GM19035 (cell line): ENCODE data around the gene FERD3L.

Source experiments
- ATAC-seq: cut with Tn5 transposase; IDR thresholded peaks from one replicate; pipeline ENCODE4 v1.9.1; 2021; ENCODE audit not compliant: unreplicated experiment

The FERD3L gene

DNA sequence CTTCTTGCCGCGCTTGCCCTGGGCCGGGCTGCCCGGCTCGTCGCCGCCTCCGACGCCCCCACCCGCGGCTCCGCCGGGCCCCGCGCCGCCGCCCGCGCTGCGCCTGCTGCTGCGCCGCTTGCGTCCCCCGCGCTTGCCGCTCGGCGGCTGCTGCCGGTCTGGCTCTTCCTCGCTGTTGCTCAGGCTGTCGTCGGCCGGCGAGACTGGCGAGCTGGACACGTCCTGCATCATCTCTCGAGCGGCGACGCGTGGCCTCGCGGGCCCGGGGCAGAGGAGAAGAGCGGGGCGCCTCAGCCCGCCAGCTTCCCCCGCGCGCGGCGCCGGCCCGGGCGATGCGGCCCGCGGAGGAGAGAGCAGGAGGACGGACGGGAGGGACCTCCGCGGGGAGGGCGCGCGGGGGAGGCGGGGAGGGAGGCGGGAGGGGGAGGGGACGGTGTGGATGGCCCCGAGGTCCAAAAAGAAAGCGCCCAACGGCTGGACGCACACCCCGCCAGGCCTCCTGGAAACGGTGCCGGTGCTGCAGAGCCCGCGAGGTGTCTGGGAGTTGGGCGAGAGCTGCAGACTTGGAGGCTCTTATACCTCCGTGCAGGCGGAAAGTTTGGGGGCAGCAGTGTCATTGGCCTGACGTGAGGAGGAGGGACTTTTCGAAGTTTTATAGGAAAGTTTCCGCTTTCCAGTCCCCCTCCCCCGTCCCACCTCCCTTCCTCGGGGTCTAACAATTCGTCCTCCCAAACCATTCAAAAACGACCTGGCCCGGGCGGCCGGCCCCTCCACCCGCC, 27.9 kb downstream of the FERD3L start, which contains the start of gene TWIST1:
Gene TWIST1, minus strand, starts transcription at position 546 of the 779 bp plus-strand sequence. Its CDS starts 315 bp downstream, at position 231.
- ATAC-seq = peak; percentile 53

DNA sequence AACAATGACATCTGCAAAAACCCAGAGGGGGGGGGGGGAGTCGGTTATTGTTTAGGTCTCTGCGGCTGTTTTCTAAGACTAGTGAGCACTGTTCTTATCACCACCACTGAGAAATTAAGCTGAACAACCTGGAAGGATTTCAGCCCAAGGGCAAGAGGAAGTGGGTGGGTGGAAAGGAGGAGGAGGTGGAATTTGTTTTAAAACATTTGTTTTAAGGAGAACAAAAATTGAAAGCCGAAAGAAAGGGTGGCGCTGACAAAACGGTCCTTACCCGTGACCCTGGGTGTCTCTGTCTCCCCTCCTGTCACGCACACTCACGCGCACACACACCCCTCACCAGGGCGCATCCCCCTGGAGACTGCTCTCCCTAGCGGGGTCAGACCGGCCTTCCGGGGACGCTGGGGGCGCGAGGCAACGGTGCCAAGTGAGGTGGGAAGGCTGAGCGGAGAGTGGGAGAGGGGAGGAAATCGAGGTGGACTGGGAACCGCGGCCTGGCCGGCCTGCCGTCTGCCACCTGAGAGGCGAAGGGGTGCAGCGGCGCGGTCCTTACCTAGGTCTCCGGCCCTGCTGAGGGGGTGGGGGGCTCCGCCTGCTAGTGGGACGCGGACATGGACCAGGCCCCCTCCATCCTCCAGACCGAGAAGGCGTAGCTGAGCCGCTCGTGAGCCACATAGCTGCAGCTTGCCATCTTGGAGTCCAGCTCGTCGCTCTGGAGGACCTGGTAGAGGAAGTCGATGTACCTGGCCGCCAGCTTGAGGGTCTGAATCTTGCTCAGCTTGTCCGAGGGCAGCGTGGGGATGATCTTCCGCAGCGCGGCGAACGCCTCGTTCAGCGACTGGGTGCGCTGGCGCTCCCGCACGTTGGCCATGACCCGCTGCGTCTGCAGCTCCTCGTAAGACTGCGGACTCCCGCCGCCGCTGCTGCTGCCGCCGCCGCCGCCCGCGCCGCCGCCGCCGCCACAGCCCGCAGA, 28.8 kb downstream of the FERD3L start:
- ATAC-seq = peak; percentile 33

DNA sequence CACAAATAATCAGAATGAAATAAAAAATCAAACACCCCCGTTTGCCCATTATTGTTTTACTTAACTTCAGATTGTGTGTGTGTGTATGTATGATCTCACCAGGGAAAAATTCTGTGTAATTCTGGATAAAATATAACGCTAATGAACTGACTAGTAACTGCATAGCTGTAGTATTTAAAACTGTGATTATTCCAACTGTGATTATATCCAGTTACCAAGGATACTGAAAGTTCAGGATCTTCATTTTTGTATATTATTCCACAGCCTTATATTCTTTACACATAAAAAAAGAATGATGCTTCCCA, 30.7 kb downstream of the FERD3L start:
- ATAC-seq = no peak

DNA sequence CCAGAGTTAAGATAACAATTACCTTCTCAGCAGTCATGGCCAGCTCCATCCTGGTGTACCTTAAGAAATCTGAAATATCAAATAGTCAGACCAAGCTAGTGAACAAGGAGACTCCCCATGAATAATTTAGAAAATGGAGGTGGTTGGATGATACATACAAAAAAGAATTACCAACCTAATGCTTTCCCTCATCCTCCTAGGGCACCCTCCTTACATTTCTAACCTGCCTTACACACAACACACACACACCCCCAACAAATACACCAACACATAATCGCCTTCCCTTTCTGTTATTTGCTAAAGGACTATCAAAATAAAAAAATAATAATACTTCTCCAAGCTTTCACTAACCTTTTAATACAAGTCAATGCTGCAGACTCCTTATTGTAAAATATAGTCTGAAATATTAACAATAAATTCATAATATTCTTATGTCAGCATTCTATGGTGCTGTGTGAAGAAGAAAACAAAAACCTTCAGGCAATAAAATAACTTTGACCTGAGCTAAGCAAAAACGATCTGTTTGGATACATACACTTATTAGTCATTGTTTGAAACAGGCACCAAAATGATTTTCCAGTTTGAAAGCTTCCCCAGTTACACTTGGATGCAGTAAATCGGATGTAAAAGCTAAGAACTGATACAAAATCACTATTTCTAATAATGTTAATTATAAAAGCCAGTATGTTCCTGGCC, 31.2 kb downstream of the FERD3L start:
- ATAC-seq = no peak

DNA sequence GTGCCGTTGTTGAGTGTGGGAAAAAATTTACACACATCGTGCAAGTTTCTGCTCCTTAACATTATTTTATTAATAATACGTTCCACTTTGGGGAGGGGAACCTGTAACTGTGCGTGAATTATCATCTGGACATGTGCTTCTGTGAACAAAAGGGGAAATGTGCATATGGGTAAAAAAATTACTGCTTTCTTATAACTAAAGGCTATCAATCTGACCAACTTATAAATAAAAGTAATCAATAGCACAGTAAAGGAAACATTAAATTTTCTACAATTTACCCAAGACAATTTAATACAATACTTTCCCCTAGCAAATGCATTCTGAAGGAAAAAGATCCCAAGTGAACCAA, 32.2 kb downstream of the FERD3L start:
- ATAC-seq = no peak

DNA sequence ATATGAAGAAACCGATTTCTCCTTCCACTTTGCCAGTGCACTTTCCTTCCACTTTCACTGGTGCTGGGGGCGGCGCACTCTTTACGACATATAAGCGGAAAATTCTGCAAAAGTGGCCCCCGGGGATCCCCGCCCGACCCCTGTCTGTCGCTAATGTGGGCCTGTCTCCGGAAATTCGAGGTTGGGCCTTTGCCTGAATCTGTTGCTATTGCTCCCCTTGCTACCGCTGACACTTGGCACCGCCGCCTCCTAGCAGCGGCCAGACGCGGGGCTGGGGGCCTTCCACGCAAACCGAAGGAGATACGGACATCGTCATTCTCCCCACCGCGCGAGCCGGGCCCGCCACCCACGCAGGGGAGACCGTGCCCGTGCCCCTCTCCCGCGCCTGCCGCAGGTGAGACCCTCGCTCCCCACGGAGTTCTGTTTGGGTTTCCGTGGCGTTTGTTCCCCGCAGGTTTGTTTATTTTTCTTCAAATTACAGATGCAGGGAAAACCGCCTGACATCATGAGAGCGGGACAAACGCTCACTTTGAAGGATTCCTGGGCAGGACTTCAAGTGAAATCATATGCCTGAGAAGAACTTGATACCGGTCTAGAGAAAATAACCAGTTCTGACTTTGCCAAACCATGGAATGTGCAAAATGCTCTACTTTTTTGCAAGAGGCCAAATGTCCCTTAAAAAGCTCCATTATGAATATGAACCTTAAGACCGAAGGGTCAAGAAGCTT, 32.8 kb downstream of the FERD3L start:
- no peak for ATAC-seq

DNA sequence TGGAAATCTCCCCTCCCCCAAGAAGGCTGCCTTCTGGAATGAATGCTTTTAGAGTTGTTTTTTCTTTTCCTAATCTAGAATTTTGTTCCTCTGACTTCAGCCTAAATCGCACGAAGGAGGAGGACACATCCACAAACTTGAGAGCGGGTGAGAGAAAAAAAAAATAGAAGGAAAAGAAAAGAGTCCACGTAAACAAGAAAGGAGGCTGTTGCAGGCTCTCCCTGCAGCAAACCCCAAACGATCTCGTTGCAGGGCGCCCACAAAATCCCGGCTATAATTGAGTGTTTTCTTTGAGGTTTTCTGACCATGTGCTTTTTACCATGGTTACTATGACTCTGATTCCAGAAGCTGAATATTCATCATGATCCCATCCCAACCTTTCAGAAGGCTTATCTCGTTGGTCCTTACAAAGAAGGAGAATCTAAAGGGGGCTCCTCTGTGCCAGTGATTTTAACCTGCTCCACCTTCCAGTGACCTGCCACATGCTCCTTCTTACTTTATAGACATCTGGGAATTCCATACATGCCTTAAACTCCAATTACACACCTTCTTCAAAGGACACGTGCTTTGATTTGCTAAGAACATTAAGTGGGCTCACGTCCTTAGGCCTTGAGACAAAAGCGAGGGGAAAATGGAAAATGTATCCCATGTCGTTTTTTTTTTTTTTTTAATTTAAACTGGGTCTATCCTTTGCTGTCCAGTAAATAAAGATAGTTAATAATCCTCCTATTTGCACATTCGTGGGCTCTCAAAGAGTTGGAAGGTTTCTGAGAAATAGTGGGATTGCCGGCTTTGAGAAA, 33.5 kb downstream of the FERD3L start:
- ATAC-seq = no peak

DNA sequence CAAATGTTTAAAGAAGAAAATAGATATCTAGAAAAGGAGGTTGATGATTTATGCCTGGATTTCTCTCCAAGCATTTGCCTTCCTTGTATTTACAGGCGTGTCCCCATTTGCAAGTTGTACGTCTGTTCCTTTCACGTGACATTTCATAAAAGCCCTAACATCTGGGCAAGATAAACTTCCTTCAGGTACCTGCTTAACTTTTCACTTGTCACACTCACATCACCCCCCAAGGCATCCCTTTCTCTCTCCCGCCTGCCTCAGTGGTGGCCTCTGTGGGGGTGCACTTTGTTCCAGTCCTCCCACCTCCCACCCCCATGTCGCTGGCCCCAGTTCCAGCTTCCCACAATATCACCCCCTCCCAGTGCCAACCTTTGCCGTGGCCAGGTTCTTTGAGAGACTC, 34.4 kb downstream of the FERD3L start:
- no peak for ATAC-seq

DNA sequence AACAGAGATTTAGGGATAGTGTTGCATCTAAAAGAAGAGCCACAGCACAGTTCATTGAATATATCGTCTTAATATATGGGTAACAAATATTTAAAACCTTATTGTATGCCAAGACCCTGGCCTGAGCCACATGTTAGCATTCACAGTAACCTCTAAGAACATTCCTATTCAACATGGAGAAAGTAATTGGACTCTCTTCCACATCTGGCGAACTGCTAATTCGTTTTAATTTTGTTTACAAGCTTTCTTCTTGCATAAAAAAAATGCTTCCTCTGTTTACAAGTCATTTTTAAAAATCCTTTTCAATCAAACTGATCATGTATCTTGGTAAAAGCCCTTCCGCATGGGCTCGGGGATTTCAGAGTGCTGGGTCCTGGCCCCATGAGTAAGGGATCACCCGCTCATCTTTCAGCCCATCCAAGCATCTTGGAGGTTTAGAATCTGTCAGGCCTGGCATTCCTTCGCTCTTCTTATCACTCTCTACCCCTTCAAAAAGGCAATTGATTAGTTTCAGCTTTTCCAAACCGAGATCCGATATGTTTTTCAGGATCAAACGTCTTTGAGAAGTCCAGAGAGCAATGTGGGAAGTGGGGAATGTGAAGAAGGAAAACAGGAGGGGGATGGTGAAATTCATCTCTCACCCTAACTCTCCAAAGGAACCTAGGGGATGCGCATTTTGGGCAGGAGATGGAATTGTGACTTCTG, 35.0 kb downstream of the FERD3L start:
- no peak for ATAC-seq

DNA sequence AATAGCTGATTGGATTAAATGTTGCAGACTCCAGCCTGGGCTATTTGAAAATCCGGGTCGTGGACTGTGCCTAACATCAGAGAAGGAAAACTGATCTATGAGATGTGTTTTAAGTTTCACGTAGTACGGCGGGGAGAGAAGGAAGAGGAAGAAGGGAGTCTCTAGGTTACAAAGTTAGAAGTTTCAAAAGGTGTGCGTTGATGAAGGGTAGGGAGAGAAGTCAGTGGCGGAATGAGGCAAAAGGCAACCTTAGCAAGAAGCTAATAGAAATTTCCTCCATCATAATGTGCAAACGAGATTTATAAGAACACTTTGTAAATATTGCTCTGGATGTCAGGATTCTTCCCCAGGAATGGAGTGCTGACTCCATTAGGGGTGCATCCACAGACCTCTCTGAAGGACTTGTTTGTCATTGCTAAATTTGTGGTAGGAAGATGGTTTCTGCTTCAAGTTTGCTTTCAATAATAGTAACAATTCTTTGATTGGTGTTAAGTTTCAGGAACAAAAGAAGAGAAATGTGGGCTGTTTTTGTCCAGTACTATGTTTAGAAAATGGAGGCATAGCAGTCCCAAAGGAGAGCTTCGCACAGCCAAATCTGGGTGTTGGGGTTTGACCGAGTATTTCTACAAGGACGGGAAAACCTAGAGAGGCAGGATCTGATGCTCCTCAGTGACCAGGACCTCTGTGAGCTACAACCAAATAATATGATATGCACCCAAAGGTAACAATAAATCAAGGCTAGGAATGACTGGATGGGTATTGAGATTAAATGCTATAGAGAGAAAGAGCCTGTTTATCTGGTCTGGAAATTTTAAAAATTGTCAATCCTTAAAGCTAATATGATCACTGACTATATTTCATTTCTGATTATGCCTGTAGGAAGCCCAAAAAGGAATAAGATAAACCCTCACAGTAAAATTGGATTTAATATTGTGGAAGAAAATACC, 35.9 kb downstream of the FERD3L start:
- no peak for ATAC-seq

DNA sequence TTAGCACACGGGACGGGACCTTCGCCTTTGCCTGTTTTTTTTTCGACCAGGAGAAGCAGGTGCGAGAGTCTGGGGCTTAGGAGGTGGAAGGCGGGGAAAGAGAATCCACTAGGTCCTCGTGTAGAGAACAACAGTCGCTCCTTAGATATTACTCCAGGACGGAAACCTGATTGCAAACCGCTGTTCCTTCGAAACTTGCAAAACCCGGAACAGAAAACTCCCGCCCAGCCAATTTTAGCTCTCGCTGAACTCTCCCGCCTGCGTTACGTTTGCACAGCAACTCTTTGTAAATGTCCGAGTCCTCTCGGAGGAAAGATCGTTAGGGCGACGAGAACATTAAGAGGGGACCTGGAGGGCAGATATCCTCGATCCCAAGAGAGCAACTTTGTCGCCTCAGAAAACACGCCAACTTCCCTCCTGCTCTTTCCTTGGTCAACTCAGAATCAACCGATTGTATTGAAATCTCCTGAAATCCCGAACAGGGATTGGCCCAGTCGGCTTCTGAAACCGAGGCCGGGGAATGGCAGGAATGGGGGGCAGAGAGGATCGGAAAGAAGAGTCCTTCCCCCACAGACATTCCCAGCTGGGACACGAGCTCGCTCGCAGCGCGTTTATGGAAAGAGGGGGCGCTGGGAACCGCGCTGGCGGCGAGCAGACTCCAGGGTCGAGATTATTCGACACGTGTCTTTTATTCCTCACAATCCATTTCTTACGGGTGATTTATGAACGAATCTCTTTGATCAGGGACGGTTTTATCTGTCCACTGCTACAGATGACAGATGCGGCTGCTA, 37.7 kb downstream of the FERD3L start:
- no peak for ATAC-seq

DNA sequence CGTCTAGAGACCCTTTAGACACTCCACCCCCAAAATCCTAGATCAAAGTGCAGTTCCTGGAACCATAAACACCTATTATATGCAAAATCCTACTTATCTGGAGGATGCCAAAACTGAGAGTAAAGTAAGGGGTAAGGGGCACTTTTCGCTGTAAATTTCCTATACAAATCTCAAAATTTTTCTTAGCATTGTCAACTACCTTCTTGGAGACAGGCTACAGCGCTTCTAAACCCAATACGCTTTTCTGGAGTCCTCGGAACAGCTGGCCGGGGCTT, 38.2 kb downstream of the FERD3L start:
- no peak for ATAC-seq

DNA sequence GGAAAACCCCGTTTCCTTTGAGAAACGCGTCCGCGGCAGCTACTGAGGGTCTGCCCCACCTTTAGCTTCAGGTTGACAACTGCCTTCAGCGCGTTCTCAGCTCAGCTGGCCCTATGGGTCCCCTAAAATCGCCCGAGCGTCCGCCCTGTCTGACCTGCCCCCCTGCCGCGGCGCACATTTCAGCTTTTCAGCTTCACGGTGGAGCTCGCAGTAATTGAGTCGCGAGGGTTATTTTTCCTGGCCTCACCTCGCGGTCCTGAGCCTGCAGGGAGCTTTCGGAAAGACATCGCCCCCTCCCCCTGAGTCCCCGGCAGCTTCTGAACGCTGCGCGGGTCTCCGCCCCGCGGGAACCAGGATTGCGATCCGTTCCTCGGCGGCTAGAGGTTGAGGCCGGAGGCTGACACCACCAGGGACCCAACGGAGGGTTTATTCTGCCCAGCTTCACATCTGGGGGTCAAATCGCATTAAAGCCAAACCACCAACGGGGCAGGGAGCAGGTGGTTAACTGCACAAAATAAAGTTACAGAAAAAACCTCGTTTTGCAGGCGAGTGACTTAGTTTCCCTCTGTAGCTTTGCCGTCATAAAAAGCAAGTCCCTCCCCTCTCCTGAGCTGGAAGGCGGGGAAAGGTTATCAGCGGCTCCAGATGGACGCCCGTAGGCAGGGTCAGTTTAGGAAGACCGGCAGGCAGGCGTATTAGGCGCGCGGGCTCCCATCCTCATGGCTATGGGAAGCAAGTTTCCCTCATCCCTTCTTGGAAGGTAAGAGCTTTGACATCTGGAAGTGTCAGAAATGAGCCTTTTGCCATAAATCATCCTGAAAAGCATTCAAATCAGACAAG, 38.8 kb downstream of the FERD3L start:
- no peak for ATAC-seq

DNA sequence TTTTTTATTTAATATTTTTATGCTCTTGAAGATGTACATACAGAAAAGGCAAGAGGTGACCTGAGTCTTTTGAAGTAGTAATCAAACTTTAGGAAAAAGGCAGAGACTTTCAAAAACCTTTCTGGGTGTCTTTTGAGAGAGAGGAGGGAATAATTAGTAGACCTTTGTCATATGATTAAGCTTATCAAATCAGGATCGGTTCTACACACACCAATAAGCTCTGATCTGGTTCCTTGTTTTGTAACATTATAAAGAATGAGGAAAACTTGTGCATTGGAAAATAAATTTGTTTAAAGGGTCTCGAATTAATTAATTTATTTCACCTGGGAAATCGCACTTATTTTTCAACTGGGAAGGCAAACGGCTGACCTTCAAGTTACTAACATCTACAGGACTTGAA, 39.7 kb downstream of the FERD3L start:
- ATAC-seq = no peak

DNA sequence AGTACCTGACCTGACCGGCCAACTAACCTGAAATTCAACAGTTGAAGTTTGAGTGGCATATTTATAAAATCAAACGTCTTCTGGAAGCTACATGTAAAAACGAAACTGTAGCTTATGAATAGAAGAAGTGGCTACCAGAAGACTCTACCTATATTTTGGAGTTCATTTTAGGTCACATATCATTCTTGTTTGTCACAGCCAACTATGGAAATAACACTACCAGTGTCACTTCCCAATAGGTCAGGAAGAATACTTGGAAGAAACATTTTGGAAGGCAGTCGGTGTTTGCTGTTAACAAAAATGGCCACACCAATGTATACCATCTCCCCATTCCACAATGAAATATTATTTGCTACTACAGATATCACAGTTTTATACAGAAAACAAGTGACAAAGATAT, 40.4 kb downstream of the FERD3L start:
- no peak for ATAC-seq

DNA sequence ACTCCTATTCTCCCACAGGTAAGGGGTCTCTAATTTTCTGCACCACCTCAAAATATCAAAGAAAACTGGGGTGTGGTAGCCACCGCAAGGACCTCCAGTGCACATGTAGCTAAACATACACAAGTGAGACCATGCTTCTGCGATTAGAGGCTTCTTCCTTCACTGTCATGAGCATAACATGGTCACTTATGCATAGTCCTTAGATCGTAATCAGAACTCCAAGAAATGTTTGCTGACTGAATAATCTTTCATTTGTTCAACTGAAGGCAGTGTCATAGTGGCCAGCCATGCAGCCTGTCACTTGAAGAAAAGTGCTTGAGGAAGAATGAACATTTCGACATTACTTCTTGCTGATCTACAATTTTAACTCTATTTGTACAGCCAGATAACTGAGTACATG, 42.3 kb downstream of the FERD3L start:
- ATAC-seq = no peak

DNA sequence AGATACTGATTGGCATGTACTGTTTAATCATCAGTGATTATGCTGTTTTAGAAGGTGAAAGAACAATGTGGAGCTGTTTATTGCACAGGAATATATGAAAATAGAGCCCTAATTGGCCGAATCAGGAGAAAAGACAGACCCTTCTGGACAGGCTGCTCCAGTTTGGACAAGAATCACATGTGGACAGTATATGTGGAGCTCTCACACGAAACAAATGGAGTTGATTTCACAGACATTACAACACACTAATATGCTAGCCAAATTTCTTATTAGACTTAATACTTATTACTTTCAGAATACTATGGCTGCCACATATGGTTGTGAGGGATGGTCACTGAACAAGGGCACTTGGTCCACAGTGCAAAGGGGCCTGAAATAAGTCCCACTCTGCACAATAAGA, 43.3 kb downstream of the FERD3L start:
- ATAC-seq = no peak
